GM23338 (cell line): ENCODE data around the gene SMIM41. TPM values are rescaled to one million over a fixed set of nuclear protein-coding genes. Genes with fewer than 3 reads are reported as not detected.

Source experiments
- ATAC-seq: fragments of 200-7000 bp; cut with Tn5 transposase; 3 replicates; pipeline ENCODE4 v1.9.1; 2020
- DNase-seq: peaks from one replicate; pipeline ENCODE4 v3.0.0-alpha.2; 2015; ENCODE audit warnings: low spot score
- H2AFZ ChIP-seq: fragments of 200-600 bp; sonication (generic); 2 replicates; pipeline ENCODE4 v1.8.0; 2016; ENCODE audit warnings: antibody characterized with exemption, mild to moderate bottlenecking, moderate library complexity
- H3F3A ChIP-seq: fragments of 200-600 bp; sonication (generic); replicated peaks from 2 replicates; pipeline ENCODE4 v1.8.0; 2017; ENCODE audit warnings: antibody characterized with exemption, mixed run types, low read depth
- H3K27ac ChIP-seq: fragments of 200-600 bp; sonication (generic); 2 replicates; pipeline ENCODE4 v1.6.1; 2016; ENCODE audit warnings: low read depth
- H3K27me3 ChIP-seq: fragments of 200-600 bp; sonication (generic); 2 replicates; pipeline ENCODE4 v1.8.0; 2016; ENCODE audit warnings: mild to moderate bottlenecking, mixed run types, moderate library complexity; ENCODE audit not compliant: insufficient read depth
- H3K36me3 ChIP-seq: fragments of 200-600 bp; sonication (generic); 2 replicates; pipeline ENCODE4 v1.8.0; 2016; ENCODE audit warnings: mild to moderate bottlenecking; ENCODE audit not compliant: insufficient read depth
- H3K4me1 ChIP-seq: fragments of 200-600 bp; sonication (generic); 2 replicates; pipeline ENCODE4 v1.8.0; 2016; ENCODE audit warnings: mild to moderate bottlenecking, moderate library complexity; ENCODE audit not compliant: insufficient read depth
- H3K4me2 ChIP-seq: fragments of 200-600 bp; sonication (generic); 2 replicates; pipeline ENCODE4 v1.7.1; 2017; ENCODE audit warnings: mixed run types
- H3K4me3 ChIP-seq: fragments of 200-600 bp; sonication (generic); 2 replicates; pipeline ENCODE4 v1.6.1; 2016; ENCODE audit warnings: mixed run types
- H3K79me2 ChIP-seq: fragments of 200-600 bp; sonication (generic); replicated peaks from 2 replicates; pipeline ENCODE4 v1.8.0; 2017; ENCODE audit warnings: mild to moderate bottlenecking; ENCODE audit not compliant: insufficient read depth
- H3K9me2 ChIP-seq: fragments of 200-600 bp; sonication (generic); 2 replicates; pipeline ENCODE4 v1.8.0; 2017; ENCODE audit not compliant: insufficient read depth
- H4K20me1 ChIP-seq: fragments of 200-600 bp; sonication (generic); replicated peaks from 2 replicates; pipeline ENCODE4 v1.8.0; 2017; ENCODE audit warnings: mild to moderate bottlenecking; ENCODE audit not compliant: insufficient read depth
- H3K27ac Mint-ChIP-seq: 2 replicates; pipeline ENCODE4 v1.8.0; 2020; ENCODE audit warnings: inconsistent platforms, mild to moderate bottlenecking, moderate library complexity, mixed read lengths
- H3K27me3 Mint-ChIP-seq: 3 replicates; pipeline ENCODE4 v1.8.0; 2022; ENCODE audit warnings: low read depth, mild to moderate bottlenecking, moderate library complexity, mixed read lengths, inconsistent platforms; ENCODE audit not compliant: insufficient read depth, poor library complexity
- H3K36me3 Mint-ChIP-seq: 3 replicates; pipeline ENCODE4 v1.8.0; 2021; ENCODE audit warnings: low read depth, mild to moderate bottlenecking, inconsistent platforms, moderate library complexity, mixed read lengths
- H3K4me1 Mint-ChIP-seq: 3 replicates; pipeline ENCODE4 v1.8.0; 2020; ENCODE audit warnings: mild to moderate bottlenecking, inconsistent platforms, mixed read lengths
- H3K4me3 Mint-ChIP-seq: 3 replicates; pipeline ENCODE4 v1.8.0; 2021; ENCODE audit warnings: moderate library complexity, mild to moderate bottlenecking, inconsistent platforms, mixed read lengths
- H3K9me3 Mint-ChIP-seq: 3 replicates; pipeline ENCODE4 v1.8.0; 2020; ENCODE audit warnings: moderate library complexity, mild to moderate bottlenecking, inconsistent platforms, mixed read lengths
- CREB1 ChIP-seq: fragments of 250-450 bp; sonication (Bioruptor Pico); IDR thresholded peaks from 2 replicates; pipeline ENCODE4 v1.5.0; 2020; ENCODE audit warnings: low read depth, mild to moderate bottlenecking, moderate library complexity
- EZH2phosphoT487 ChIP-seq: fragments of 200-600 bp; sonication (generic); IDR thresholded peaks from one replicate; pipeline ENCODE4 v1.8.1; 2018; ENCODE audit warnings: antibody characterized with exemption; ENCODE audit not compliant: unreplicated experiment
- JUNB ChIP-seq: IDR thresholded peaks from one replicate; pipeline ENCODE4 v1.6.1; 2016; ENCODE audit warnings: antibody characterized with exemption; ENCODE audit not compliant: unreplicated experiment
- NANOG ChIP-seq: IDR thresholded peaks from 2 replicates; pipeline ENCODE4 v1.6.1; 2016; ENCODE audit warnings: antibody characterized with exemption, borderline replicate concordance
- POLR2AphosphoS5 ChIP-seq: IDR thresholded peaks from 2 replicates; pipeline ENCODE4 v1.6.1; 2016; ENCODE audit warnings: antibody characterized with exemption, low read depth
- STAT1 ChIP-seq: IDR thresholded peaks from one replicate; pipeline ENCODE4 v1.6.1; 2016; ENCODE audit warnings: antibody characterized with exemption; ENCODE audit not compliant: unreplicated experiment
- ZNF114 ChIP-seq: fragments of 250-450 bp; sonication (Bioruptor Pico); IDR thresholded peaks from 2 replicates; pipeline ENCODE4 v1.5.0; 2020; ENCODE audit warnings: mild to moderate bottlenecking, moderate library complexity
- ZNF331 ChIP-seq: fragments of 250-450 bp; sonication (Bioruptor Pico); IDR thresholded peaks from 2 replicates; pipeline ENCODE4 v1.5.0; 2020; ENCODE audit warnings: low read depth, mild to moderate bottlenecking, moderate library complexity
- polyA plus RNA-seq: library from polyadenylated mRNA; unstranded; fragments of >200 nt; fragmentation: Nextera tagmentation; extraction: Ambion mirVana; gene quantifications from 2 replicates; pipeline ENCODE4 v1.2.1, GENCODE V29; 2016
- total RNA-seq: library from RNA; depleted of rRNA; stranded (reverse); fragments of >200 nt; shearing (Covaris generic); gene quantifications from 2 replicates; pipeline ENCODE4 v1.2.3, GENCODE V29; 2014
- TF ChIP-seq, protein P1 (sequence below), 2 experiments: fragments of 200-600 bp in 1 of 2; sonication (generic) in 1 of 2; conservative IDR thresholded peaks; 2 replicates each; pipeline versions ENCODE4 v1.5.1 to v1.6.1; 2016 to 2017; ENCODE audit warnings: antibody characterized with exemption in 2 of 2, low read depth in 2 of 2, mild to moderate bottlenecking in 2 of 2, moderate library complexity in 1 of 2
- TF ChIP-seq, protein P2 (sequence below): IDR thresholded peaks from 2 replicates; pipeline ENCODE4 v1.6.1; 2016; ENCODE audit warnings: antibody characterized with exemption
- TF ChIP-seq, protein P3 (sequence below): IDR thresholded peaks from one replicate; pipeline ENCODE4 v1.6.1; 2018; ENCODE audit warnings: antibody characterized with exemption; ENCODE audit not compliant: unreplicated experiment

Gene SMIM41
- total and polyA plus RNA-seq, 2 experiments from 2014 or later = 0.66 TPM

DNA sequence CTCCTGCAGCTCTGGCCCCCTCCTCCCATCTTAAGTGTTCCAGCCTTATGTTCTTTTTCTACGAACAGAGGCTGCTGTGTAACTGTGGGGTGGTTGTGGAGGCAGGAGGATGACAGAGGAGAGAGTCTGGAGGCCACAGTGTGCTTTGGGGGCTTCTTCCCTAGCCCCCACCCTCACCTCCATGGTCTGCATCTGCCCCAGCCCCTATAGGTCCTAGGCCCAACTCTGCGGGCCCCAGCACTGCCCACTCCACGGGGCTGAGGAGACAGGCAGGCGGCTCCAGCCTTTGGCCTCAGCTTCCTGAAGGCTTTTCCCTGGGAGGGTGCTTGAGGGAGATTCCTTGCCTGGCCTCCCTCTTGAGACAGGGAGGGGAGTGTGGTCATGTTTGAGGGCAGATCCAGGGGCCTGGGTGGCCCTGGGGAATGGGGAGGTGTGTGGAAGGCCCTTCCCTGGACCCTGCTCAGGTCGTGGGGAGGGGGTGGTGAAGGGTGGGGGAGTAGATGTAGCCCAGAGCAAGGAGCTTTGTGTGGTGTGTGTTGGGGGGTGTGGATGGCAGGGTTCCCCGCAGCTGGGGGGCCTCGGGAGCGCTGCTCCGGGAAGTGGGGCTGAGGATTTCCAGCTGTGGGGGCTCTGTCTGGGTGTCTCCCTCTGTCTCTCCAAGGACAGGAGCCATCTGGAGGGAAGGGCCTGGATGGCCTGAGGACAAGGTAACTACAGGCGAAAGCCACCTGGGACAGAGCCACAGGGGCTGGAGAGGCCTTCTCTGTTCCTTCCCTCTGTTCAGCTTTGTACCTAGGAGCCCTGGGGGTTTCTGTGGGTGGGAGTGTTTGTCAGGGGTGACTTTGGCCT, 1.1 kb downstream of the SMIM41 start:
- Histone ChIP-seq H4K20me1 (peaks cover 11% of the 10 kb centered on the region), H3K27ac (no peak overlapping the region), H3K79me2 (peaks cover 4% of the 10 kb centered on the region; the same call in 1 of the 2 replicates), H3K27me3 (peaks cover 12% of the 10 kb centered on the region; the same call in 1 of the 2 replicates), H3K4me3 (peak overlapping the region; percentile 59), H2AFZ (no peak overlapping the region), H3K36me3 (no peaks in the 10 kb centered on the region), H3F3A (0 out of 2 replicates have a peak, but pooled peaks cover 11% of the 10 kb centered on the region), H3K9me2 (no peaks in the 10 kb centered on the region), H3K4me1 (peaks cover 41% of the 10 kb centered on the region; the same call in 1 of the 2 replicates), H3K4me2 (peak overlapping the region; percentile 84)
- Mint-ChIP-seq H3K36me3 (peaks cover 31% of the 10 kb centered on the region), H3K27me3 (peaks cover 14% of the 10 kb centered on the region), H3K27ac (no peak overlapping the region), H3K4me1 (peaks cover 38% of the 10 kb centered on the region), H3K4me3 (peak overlapping the region; percentile 11; the same call in 1 of the 3 replicates), H3K9me3 (no peaks in the 10 kb centered on the region)
- no peak for DNase-seq
- no peak for TF ChIP-seq EZH2phosphoT487
- no peak for ATAC-seq

DNA sequence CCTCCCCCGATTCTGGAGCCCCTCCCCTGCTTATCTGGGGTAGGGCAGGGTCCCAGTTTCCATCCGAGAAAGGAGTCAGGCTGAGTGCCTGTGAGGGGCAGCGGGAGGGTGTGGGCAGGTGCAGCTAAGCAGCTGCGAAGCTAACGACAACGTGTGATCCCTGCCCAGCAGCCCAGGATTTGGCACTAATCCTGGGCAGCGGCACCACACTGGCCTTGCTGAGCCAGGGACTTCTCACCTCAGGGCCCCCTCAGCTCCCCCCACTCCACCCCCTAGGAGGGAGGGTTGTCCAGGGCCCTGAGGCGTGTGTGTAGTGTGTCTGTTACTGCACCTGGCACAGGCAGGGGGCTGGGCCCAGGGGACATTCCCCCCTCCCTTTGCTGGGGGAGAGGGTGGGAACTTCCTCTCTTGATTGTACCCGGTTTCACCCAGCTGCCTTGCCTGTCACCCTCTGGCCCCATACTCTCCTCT, 1.8 kb downstream of the SMIM41 start:
- peaks cover 12% of the 10 kb centered on the region; the same call in 1 of the 2 replicates for H3K27me3 ChIP-seq
- 0 out of 2 replicates have a peak, but pooled peaks cover 11% of the 10 kb centered on the region for H3F3A ChIP-seq
- 0 out of 2 replicates have a peak, but pooled peaks cover 4% of the 10 kb centered on the region for H3K79me2 ChIP-seq
- 0 out of 2 replicates have a peak overlapping the region, but pooled peaks have one; percentile 26 for H3K4me3 ChIP-seq
- H3K27ac ChIP-seq = no peak overlapping the region
- H3K27ac Mint-ChIP-seq = no peak overlapping the region
- peak overlapping the region; percentile 64 for H3K4me2 ChIP-seq
- ATAC-seq = no peak
- H4K20me1 ChIP-seq = peaks cover 5% of the 10 kb centered on the region; the same call in 1 of the 2 replicates
- H3K4me1 Mint-ChIP-seq = peaks cover 38% of the 10 kb centered on the region
- H3K36me3 Mint-ChIP-seq = peaks cover 25% of the 10 kb centered on the region
- H3K9me3 Mint-ChIP-seq = no peaks in the 10 kb centered on the region
- peaks cover 41% of the 10 kb centered on the region; the same call in 1 of the 2 replicates for H3K4me1 ChIP-seq
- no peak for DNase-seq
- H3K4me3 Mint-ChIP-seq = no peak overlapping the region
- peaks cover 14% of the 10 kb centered on the region for H3K27me3 Mint-ChIP-seq
- H2AFZ ChIP-seq = no peak overlapping the region
- no peaks in the 10 kb centered on the region for H3K36me3 ChIP-seq
- H3K9me2 ChIP-seq = no peaks in the 10 kb centered on the region
- TF ChIP-seq NANOG (no peak), ZNF114 (CRISPR knock-in tag) (no peak), STAT1 (no peak), JUNB (no peak), EZH2phosphoT487 (no peak), ZNF331 (CRISPR knock-in tag) (no peak), POLR2AphosphoS5 (no peak), CREB1 (CRISPR knock-in tag) (no peak)
- TF ChIP-seq, protein P1, sequence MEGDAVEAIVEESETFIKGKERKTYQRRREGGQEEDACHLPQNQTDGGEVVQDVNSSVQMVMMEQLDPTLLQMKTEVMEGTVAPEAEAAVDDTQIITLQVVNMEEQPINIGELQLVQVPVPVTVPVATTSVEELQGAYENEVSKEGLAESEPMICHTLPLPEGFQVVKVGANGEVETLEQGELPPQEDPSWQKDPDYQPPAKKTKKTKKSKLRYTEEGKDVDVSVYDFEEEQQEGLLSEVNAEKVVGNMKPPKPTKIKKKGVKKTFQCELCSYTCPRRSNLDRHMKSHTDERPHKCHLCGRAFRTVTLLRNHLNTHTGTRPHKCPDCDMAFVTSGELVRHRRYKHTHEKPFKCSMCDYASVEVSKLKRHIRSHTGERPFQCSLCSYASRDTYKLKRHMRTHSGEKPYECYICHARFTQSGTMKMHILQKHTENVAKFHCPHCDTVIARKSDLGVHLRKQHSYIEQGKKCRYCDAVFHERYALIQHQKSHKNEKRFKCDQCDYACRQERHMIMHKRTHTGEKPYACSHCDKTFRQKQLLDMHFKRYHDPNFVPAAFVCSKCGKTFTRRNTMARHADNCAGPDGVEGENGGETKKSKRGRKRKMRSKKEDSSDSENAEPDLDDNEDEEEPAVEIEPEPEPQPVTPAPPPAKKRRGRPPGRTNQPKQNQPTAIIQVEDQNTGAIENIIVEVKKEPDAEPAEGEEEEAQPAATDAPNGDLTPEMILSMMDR (conservative IDR thresholded peaks at IDR 0.05; ENCODE audit: low read depth in 2 of 2) = no peak
- TF ChIP-seq, protein P2, sequence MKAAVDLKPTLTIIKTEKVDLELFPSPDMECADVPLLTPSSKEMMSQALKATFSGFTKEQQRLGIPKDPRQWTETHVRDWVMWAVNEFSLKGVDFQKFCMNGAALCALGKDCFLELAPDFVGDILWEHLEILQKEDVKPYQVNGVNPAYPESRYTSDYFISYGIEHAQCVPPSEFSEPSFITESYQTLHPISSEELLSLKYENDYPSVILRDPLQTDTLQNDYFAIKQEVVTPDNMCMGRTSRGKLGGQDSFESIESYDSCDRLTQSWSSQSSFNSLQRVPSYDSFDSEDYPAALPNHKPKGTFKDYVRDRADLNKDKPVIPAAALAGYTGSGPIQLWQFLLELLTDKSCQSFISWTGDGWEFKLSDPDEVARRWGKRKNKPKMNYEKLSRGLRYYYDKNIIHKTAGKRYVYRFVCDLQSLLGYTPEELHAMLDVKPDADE = no peak
- TF ChIP-seq, protein P3, sequence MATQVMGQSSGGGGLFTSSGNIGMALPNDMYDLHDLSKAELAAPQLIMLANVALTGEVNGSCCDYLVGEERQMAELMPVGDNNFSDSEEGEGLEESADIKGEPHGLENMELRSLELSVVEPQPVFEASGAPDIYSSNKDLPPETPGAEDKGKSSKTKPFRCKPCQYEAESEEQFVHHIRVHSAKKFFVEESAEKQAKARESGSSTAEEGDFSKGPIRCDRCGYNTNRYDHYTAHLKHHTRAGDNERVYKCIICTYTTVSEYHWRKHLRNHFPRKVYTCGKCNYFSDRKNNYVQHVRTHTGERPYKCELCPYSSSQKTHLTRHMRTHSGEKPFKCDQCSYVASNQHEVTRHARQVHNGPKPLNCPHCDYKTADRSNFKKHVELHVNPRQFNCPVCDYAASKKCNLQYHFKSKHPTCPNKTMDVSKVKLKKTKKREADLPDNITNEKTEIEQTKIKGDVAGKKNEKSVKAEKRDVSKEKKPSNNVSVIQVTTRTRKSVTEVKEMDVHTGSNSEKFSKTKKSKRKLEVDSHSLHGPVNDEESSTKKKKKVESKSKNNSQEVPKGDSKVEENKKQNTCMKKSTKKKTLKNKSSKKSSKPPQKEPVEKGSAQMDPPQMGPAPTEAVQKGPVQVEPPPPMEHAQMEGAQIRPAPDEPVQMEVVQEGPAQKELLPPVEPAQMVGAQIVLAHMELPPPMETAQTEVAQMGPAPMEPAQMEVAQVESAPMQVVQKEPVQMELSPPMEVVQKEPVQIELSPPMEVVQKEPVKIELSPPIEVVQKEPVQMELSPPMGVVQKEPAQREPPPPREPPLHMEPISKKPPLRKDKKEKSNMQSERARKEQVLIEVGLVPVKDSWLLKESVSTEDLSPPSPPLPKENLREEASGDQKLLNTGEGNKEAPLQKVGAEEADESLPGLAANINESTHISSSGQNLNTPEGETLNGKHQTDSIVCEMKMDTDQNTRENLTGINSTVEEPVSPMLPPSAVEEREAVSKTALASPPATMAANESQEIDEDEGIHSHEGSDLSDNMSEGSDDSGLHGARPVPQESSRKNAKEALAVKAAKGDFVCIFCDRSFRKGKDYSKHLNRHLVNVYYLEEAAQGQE = no peak
